Testis (tissue), 3 donors: ENCODE results near the gene FAM3C. TPM values are rescaled to one million over a fixed set of nuclear protein-coding genes. Genes with fewer than 3 reads are reported as not detected.

Experiments
- DNase-seq: peaks from one replicate; pipeline ENCODE4 v3.0.0-alpha.2; 2019
- H3K27ac ChIP-seq, 2 donors: fragments of 200-600 bp; sonication (generic); one replicate each; pipeline ENCODE4 v1.5.1; 2019
- H3K27me3 ChIP-seq: fragments of 200-600 bp; sonication (generic); one replicate; pipeline ENCODE4 v1.5.1; 2019
- H3K36me3 ChIP-seq: fragments of 200-600 bp; sonication (generic); one replicate; pipeline ENCODE4 v1.5.1; 2017; ENCODE audit warnings: low read depth; ENCODE audit errors: missing control alignments
- H3K4me1 ChIP-seq: fragments of 200-600 bp; sonication (generic); one replicate; pipeline ENCODE4 v1.5.1; 2019
- H3K4me3 ChIP-seq, 2 donors: fragments of 200-600 bp; sonication (generic); one replicate each; pipeline ENCODE4 v1.5.1; 2017 to 2019
- H3K9me3 ChIP-seq: fragments of 200-600 bp; sonication (generic); one replicate; pipeline ENCODE4 v1.5.1; 2017
- CTCF ChIP-seq, 3 experiments: fragments of 450-650 bp in 2 of 3; fragments of 200-600 bp in 1 of 3; sonication (generic) in 1 of 3; IDR thresholded peaks; one replicate each; pipeline ENCODE4 v1.5.1; 2016 to 2019; ENCODE audit warnings: antibody characterized with exemption in 3 of 3, mild to moderate bottlenecking in 2 of 3, moderate library complexity in 1 of 3
- POLR2A ChIP-seq: fragments of 450-650 bp; IDR thresholded peaks from one replicate; pipeline ENCODE4 v1.6.1; 2017; ENCODE audit warnings: antibody characterized with exemption, mild to moderate bottlenecking, moderate library complexity
- WGBS, 2 donors: methylation state at CpG; one replicate each; pipeline ENCODE4 v1.1.5; 2018; 5-methylcytosine and 5-hydroxymethylcytosine counted together
- intact Hi-C: fragments of 100-400 bp; cut with DNase I; formaldehyde crosslinking; loops from one replicate; pipeline ENCODE4 v1.15.1; 2023; ENCODE audit warnings: low total_unique reads
- polyA plus RNA-seq: library from polyadenylated mRNA; stranded (reverse); fragments of 350-450 nt; fragmentation: Illumina TruSeq; extraction: RNeasy Lipid Tissue Mini Kit (QIAGEN cat#74804); gene quantifications from one replicate; pipeline ENCODE4 v1.2.3, GENCODE V29; 2014; ENCODE audit warnings: low read depth, low replicate concordance; ENCODE audit not compliant: insufficient read depth
- total RNA-seq, 2 donors: library from RNA; depleted of rRNA; stranded (reverse); fragments of >200 nt; gene quantifications; one replicate each; pipeline ENCODE4 v1.2.3, GENCODE V29; 2016

The FAM3C gene
- total and polyA plus RNA-seq, 3 donors from 2014 or later: 31.8 to 50.7 (median 35.9) TPM

GRCh38 chr7:121330053-121330833, 65.9 kb downstream of the FAM3C start:
- H3K4me1 ChIP-seq: peaks cover 7% of the 10 kb centered on the region
- no peak for TF ChIP-seq POLR2A
- no peak for TF ChIP-seq CTCF (IDR thresholded peaks at IDR 0.05)
- no peak overlapping the region for H3K27ac ChIP-seq
- H3K27me3 ChIP-seq: no peaks in the 10 kb centered on the region
- intact Hi-C loops: no loop called here
- WGBS, 2 donors: 3% methylated on average over 50 to 51 of the region's 52 CpGs
- DNase-seq: no peak
- H3K9me3 ChIP-seq: no peaks in the 10 kb centered on the region
- H3K4me3 ChIP-seq: peak overlapping the region; percentile 2 to 14
- no peaks in the 10 kb centered on the region for H3K36me3 ChIP-seq

GRCh38 chr7:121329191-121330052, 66.7 kb downstream of the FAM3C start:
- Histone ChIP-seq H3K4me3 (peak overlapping the region; percentile 2 to 14), H3K4me1 (peaks cover 7% of the 10 kb centered on the region), H3K27ac (no peak overlapping the region), H3K27me3 (no peaks in the 10 kb centered on the region), H3K36me3 (no peaks in the 10 kb centered on the region), H3K9me3 (no peaks in the 10 kb centered on the region)
- DNase-seq: no peak
- TF ChIP-seq CTCF (IDR thresholded peaks at IDR 0.05): no peak
- no peak for TF ChIP-seq POLR2A
- 4% methylated on average over 40 to 47 of the region's 47 CpGs for WGBS, 2 donors
- intact Hi-C loops: no loop called here

- peaks cover 7% of the 10 kb centered on the region for H3K4me1 ChIP-seq
- no peak for TF ChIP-seq CTCF (IDR thresholded peaks at IDR 0.05)
- no peak for TF ChIP-seq POLR2A
- DNase-seq: peak; percentile 52
- no peaks in the 10 kb centered on the region for H3K36me3 ChIP-seq
- H3K27ac ChIP-seq: no peak within 1 kb of the TSS
- H3K27me3 ChIP-seq: no peaks in the 10 kb centered on the region
- intact Hi-C loops: no loop called here
- H3K9me3 ChIP-seq: no peaks in the 10 kb centered on the region
- 15 to 41% methylated on average over 8 to 27 of the region's 27 CpGs for WGBS, 2 donors
- peak within 1 kb of the TSS; percentile 2 to 14 for H3K4me3 ChIP-seq
Observed at GRCh38 chr7:121328508-121329190, 67.5 kb downstream of the FAM3C start, which contains the start of gene WNT16. WNT16 (plus strand) TSS chr7:121329000; CDS start chr7:121329293, 293 bp downstream.

GRCh38 chr7:121327671-121328070, 68.4 kb downstream of the FAM3C start:
- 54 to 69% methylated on average over 5 of the region's 5 CpGs for WGBS, 2 donors
- H3K4me1 ChIP-seq: peaks cover 7% of the 10 kb centered on the region
- intact Hi-C loops: no loop called here
- H3K36me3 ChIP-seq: no peaks in the 10 kb centered on the region
- no peak for TF ChIP-seq CTCF (IDR thresholded peaks at IDR 0.05)
- no peak for TF ChIP-seq POLR2A
- no peaks in the 10 kb centered on the region for H3K27me3 ChIP-seq
- H3K4me3 ChIP-seq: no peak overlapping the region
- DNase-seq: no peak
- H3K9me3 ChIP-seq: no peaks in the 10 kb centered on the region
- H3K27ac ChIP-seq: no peak overlapping the region
